Measurements from ENCODE around the gene LDB3. TPM values are rescaled to one million over a fixed set of nuclear protein-coding genes. Genes with fewer than 3 reads are reported as not detected.
"Not testable (repeated sequence)": the region's sequence is repeated elsewhere in the genome, so short reads cannot be mapped to it uniquely, and the experiment has no call there.

LDB3 gene
- total RNA-seq, 1 donor from 2014 or later: 0.20 TPM

GRCh38 chr10:86725980-86726676 lies 57.8 kb downstream of the LDB3 start:
- ATAC-seq (no peak), DNase-seq (ENCODE audit: low spot score) (no peak)

- ATAC-seq (no peak), DNase-seq (ENCODE audit: low spot score) (no peak)
Observed at GRCh38 chr10:86726677-86726999, 58.3 kb downstream of the LDB3 start.

DNA sequence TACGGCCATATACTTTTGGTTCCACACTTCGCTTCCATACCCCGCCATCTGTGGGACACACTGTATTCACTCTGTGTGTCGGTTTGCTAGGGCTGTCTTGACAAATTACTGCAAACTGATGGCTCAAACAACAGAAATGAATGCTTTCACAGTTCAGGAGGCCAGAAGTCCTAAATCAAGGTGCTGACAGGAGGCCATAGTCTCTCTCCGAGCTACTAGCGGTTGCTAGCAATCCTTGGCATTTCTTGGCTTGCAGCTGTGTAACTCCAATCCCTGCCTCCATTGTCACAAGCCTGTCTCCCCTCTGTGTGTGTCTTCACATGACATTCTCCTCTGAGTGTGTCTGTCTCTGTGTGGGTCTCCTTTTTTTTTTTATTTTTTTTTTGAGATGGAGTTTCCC lies 59.2 kb downstream of the LDB3 start:
- ATAC-seq (no peak), DNase-seq (ENCODE audit: low spot score) (no peak)

DNA sequence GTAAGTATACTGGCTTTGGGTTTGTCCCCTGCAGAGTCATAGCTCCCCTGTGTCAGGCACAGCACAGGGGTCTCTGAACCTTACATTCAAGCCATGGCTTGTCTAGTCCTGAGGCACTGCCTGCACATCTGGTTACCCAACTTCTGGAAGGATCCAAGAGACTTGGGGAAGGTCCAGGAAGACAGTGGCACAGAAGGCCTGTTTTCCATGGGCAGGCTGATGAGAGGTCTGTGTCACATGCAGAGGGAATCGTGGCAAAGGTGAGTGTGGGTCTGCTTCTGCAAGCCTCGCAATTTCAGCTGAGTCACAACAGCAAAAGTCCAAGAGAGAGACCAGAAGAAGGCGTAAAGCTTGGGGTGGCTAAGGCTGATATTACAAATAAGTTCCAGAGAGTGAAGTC lies 59.7 kb downstream of the LDB3 start:
- DNase-seq (ENCODE audit: low spot score): no peak
- no peak for ATAC-seq

GRCh38 chr10:86729677-86730076 lies 61.4 kb downstream of the LDB3 start:
- ATAC-seq: no peak

DNA sequence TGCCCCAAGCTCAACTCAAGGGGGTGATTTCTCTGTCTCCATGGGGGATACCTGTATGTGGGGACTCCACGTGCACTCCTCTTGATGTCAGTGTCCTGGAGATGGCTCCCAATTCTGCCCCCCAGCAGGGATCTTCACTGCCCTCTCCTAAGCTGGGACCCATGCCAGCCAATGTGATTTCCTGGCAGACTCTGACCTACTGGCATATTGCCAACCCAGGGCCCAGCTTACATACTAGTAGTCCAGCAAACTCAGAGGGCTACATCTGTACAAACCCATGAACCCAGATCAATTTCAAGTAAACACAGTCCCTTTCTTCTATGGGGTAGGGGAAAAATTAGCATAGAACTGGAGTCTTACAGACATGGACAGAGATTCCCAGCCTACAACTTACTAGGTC lies 61.9 kb downstream of the LDB3 start:
- peak; percentile 74 for DNase-seq (ENCODE audit: low spot score)

More at GRCh38 chr10:86729677-86730076, 61.4 kb downstream of the LDB3 start:
- DNase-seq (ENCODE audit: low spot score): no peak

DNA sequence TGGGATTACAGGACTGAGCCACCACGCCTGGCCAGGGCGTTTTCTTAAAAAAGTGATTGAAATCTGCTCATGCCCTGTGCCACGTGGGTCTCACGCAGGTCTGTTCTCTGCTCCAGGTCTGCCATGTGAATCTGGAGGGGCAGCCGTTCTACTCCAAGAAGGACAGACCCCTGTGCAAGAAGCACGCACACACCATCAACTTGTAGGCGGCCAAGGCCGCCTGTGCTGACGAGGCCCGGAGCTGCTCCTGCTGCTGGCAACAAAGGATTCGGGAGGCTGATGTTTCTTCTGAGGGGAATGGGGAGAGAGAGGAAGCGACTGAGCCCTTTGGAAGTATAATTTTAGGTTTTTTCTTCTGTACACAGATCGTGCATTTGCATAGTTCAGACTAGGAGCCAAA lies 64.5 kb downstream of the LDB3 start:
- ATAC-seq: no peak
- no peak for DNase-seq (ENCODE audit: low spot score)

More for the DNA sequence above, 61.9 kb downstream of the LDB3 start:
- ATAC-seq: peak; percentile 83

GRCh38 chr10:86733260-86733671 lies 65.0 kb downstream of the LDB3 start:
- DNase-seq (ENCODE audit: low spot score): no peak
- ATAC-seq: no peak

DNA sequence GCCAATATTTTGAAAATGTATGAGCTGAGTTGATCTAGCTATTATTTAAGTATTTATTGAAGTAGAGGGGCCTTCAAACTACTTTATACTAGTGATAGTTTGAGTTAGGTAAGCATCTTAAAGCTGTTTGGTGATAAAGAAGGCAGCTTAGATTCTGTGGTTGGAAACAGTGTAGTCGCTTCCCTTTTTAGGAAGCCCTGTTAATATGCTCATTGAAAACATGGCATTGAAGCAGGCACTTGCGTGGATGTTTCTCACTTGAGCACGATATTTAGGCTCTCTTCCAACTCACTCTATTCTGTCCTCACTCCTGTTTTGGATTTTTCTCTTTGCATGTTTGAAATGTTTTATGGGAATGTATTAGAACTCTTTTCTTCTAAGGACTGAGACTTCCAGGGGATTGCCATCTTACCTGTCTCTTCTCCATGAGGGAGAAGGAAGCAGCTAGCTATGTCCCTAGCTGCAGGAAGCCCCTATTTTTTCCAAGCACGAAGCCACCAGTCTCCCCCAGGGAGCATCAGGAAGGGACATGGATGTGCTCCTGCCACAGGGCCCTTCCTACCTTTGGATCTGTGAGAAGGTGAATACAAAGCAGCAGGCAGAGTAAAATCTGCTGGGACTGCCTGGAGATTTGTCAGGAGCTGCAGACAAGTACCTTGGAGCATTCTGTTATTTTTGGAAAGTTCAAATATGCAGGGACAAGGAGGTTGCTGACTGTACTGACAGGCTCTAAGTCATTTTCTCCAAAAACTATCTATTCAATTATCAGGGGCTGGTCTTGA lies 66.1 kb downstream of the LDB3 start:
- DNase-seq (ENCODE audit: low spot score) (no peak), ATAC-seq (no peak)

DNA sequence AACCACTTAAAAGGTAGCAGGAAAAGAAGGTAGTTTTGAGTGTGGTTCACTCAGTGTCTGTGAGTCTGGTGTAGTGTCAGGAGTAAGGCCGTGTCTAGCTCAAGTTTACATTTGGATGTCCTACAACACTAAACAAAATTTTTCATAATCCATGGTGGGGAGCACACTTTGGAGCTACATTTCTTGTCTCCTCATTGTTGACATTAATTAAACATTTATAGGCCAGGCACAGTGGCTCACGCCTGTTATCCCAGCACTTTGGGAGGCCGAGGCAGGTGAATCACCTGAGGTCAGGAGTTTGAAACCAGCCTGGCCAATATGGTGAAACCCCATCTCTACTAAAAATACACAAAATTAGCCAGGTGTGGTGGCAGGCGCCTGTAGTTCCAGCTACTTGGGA lies 67.0 kb downstream of the LDB3 start:
- DNase-seq (ENCODE audit: low spot score); ATAC-seq: not testable (repeated sequence)

GRCh38 chr10:86742230-86742629 lies 73.9 kb downstream of the LDB3 start:
- DNase-seq (ENCODE audit: low spot score) (no peak), ATAC-seq (no peak)

DNA sequence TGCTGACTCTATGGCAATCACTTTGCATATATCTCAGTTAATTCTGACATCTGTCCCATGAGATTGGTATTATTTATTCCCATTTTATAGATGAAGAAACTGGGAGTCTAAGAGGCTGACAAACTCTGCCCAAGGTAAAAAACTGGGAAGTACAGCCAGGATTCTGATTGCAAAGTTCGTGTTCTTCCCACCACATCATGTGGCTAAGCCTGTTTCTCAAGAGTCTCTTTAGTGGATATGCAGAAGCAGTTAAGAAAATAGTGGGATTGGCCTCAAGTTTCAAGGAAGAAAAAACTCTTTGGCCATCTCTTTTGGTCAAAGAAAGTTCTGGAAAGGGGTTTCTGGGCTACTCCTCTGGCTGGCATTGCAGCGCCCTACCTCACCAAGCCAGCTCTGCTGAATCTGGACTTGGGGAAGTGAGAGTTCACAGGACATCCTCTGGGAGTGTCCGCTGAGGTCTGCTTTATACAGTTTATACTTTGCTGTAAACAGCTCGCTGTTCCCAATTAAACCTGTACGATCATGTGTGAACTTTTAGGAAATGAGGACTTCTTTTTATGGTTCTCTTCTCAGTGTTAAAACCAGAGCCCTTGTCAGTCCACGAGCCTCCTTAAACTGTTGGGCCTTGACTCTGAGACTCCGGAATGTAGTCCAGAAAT lies 75.9 kb downstream of the LDB3 start:
- ATAC-seq (peak; percentile 40), DNase-seq (ENCODE audit: low spot score) (no peak)

DNA sequence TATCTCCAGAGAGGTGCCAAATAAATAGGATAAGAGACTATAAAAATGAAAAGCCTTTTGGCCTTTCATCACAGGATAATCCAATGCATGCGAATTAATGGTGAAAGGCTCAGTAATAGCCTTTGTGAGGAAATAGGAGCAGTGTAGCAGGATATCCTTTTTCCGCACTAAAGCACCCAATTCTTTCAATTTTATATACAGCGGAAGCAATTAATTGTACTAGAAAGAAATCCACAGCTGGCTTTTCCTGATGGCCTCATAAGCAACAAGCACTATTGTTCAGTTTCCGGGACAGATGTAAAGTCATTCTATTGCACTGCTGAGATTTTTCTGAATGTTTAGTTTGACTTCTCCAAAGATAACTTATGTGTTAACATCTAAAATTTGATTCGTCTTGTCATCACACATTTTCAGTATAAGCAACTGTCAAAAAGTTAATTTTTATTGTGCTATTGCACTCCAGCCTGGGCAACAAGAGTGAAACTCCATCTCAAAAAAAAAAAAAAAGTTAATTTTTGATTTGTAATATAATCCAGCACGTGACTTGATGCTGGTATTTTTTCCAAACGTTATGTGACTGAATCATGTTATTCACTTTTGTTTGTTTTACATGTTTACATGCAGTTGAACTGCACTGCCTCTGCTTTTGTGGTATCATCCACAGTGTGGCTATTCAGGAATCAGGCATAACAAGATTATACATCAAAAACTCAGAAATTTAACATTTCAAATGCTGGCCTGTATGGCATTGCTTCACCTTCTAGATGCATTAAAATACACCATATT lies 79.7 kb downstream of the LDB3 start:
- no peak for ATAC-seq
- DNase-seq (ENCODE audit: low spot score): no peak

DNA sequence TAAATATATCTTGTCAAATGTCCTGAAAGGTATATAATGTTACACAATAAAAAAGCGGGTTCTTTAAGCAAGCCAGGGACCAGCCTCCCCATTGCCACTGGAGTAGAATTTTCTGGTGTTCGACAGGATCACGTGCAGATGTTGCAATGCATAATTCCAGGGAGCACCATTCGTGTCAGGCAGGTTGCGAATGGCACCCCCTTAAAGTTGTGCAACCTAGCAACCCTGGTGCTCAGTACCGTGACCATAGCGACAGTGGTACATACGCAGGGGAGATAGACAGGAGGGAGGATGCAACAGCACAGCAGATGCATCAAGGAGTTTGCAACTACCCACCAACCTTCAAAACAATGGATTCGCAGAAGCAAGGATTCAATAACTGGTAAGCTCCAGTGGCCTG lies 81.5 kb downstream of the LDB3 start:
- DNase-seq (ENCODE audit: low spot score): no peak
- no peak for ATAC-seq

DNA sequence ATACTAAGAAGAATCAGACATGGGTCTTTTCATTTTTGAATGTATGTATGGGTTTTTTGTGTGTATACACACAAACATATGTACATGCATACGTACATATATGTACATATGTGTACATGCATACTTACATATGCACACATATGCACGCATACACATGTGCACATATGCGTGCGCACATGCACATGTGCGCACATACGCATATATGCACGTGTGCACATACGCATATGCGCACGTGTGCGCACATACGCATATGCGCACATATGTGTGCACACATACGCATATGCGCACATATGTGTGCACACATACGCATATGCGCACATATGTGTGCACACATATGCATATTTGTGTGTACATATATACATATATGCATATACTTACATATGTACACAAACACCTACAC lies 83.2 kb downstream of the LDB3 start:
- DNase-seq (ENCODE audit: low spot score) (no peak), ATAC-seq (no peak)

DNA sequence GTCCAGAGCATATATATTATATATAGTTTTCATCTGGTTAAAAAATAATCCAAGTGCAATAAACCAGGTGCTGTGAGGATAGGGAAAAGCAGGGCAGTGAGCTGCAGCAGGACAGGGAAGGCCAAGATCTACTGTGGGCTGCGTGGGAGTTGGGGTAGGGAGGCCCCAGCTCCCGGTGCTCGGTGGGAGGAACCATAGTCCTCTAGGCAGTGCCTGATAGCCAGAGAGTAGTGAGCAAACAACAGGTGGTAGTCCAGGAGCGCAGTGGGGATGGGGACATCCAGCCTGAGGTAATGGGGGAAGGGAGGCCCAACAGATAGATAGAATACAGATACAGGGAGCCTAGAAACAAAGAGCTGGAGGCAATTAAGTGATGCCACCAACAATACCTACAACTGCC lies 84.0 kb downstream of the LDB3 start:
- no peak for DNase-seq (ENCODE audit: low spot score)
- no peak for ATAC-seq

- no peak for DNase-seq (ENCODE audit: low spot score)
- ATAC-seq: no peak
Observed at GRCh38 chr10:86753051-86753450, 84.7 kb downstream of the LDB3 start.

GRCh38 chr10:86753638-86754434 lies 85.5 kb downstream of the LDB3 start:
- DNase-seq (ENCODE audit: low spot score): no peak
- no peak for ATAC-seq

- no peak for ATAC-seq
- no peak for DNase-seq (ENCODE audit: low spot score)
Observed at GRCh38 chr10:86755454-86755739, 87.1 kb downstream of the LDB3 start.

DNA sequence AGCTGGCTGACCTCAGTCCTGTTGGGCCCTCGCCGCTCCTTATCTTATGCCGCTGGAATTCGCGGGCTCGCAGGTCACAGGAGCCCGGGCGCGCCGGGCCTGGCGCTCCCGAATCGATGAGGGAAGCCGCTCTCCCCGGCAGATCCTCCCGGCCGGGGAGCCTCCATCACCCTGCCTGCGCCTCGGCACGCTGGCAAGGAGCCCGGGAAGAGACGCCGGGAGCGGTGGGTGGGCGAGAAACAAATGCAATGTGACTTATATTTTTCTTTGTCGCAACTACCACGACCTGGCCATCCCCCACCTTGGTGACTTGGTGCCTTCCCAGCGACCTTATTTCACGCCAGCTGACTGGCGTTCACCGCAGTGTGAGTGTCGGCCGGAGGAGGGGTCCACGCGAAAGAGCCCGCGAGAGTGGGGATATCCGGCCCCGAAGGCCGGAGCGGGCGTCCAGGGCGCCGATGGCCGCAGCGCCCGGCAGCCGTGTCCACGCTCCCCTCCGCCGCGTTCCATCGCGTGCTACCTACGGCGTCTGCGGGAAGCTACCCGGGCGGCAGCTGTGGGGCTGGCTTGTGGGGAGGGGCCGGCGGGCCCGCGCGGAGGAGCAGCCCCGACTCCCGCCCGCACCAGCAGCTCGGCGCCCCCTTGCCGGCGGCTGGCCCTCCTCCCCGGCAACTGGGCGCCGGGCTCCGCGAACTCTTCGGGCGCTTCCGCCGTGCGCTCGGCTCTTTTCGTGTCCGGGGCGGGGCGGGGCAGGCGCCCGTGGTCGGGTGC lies 87.6 kb downstream of the LDB3 start:
- ATAC-seq (peak; percentile 91), DNase-seq (ENCODE audit: low spot score) (peak; percentile 93)
